A673 (cell line): ENCODE data around the gene KCNMA1.

Experiments
- CTCF ChIP-seq: fragments of 300-800, 200-600 bp; sonication (generic); conservative IDR thresholded peaks from 2 replicates; pipeline ENCODE4 v1.5.1; 2017; ENCODE audit warnings: low read depth, mild to moderate bottlenecking, antibody characterized with exemption, low read length, moderate library complexity, mixed read lengths
- EZH2 ChIP-seq: fragments of 200-600 bp; sonication (generic); IDR thresholded peaks from 2 replicates; pipeline ENCODE4 v1.6.1; 2017; ENCODE audit warnings: borderline replicate concordance, low read depth, mild to moderate bottlenecking, mixed read lengths, antibody characterized with exemption, low read length; ENCODE audit not compliant: poor library complexity, severe bottlenecking

GRCh38 chr10:77147871-77148270 lies 489.7 kb downstream of the KCNMA1 start:
- no peak for TF ChIP-seq CTCF
- TF ChIP-seq EZH2 = no peak
